Peyer's patch (tissue), 4 donors: Measurements from ENCODE around the gene PIK3R3.

Source experiments
- POLR2A ChIP-seq, 2 donors: fragments of 450-650 bp; IDR thresholded peaks; one replicate each; pipeline ENCODE4 v1.5.1; 2017; ENCODE audit warnings: antibody characterized with exemption in 2 of 2, mild to moderate bottlenecking in 2 of 2, moderate library complexity in 2 of 2
- TF ChIP-seq, protein P1 (sequence below), 6 experiments: fragments of 450-650 bp in 4 of 6; fragments of 200-600 bp in 2 of 6; sonication (generic) in 1 of 6; IDR thresholded peaks; one replicate each; pipeline ENCODE4 v1.5.1; 2017 to 2019; ENCODE audit warnings: antibody characterized with exemption in 6 of 6, mild to moderate bottlenecking in 3 of 6, moderate library complexity in 1 of 6

DNA sequence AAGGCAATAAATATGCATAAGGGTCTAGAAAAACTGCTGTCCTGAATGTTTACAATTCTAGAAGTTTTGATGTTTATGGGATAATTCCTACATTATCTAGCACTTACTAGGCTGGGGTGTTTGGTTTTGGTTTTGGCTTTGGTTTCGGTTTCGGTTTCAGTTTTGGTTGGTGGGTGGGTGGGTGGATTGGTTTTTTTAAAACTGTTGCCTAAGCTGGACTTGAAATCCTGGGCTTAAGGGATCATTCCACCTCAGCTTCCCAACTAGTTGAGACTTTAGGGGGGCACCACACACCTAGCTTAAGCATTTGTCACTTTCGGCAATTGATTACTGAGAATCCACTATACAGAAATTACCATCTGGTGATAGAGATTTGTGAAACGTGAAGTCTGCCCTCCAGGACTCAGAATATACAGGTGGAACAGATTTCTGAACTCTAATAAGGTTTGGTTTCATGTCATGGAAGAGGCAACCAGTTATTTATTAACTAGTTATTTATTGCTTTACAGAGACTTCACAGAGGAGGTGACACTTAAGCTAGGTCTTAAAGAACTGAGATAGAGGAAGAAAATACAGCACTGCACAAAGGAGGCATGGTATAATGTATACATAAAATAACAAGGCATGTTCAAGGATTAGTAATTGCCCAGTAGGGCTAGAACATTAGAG is 69.6 kb downstream of the PIK3R3 start:
- TF ChIP-seq, protein P1, sequence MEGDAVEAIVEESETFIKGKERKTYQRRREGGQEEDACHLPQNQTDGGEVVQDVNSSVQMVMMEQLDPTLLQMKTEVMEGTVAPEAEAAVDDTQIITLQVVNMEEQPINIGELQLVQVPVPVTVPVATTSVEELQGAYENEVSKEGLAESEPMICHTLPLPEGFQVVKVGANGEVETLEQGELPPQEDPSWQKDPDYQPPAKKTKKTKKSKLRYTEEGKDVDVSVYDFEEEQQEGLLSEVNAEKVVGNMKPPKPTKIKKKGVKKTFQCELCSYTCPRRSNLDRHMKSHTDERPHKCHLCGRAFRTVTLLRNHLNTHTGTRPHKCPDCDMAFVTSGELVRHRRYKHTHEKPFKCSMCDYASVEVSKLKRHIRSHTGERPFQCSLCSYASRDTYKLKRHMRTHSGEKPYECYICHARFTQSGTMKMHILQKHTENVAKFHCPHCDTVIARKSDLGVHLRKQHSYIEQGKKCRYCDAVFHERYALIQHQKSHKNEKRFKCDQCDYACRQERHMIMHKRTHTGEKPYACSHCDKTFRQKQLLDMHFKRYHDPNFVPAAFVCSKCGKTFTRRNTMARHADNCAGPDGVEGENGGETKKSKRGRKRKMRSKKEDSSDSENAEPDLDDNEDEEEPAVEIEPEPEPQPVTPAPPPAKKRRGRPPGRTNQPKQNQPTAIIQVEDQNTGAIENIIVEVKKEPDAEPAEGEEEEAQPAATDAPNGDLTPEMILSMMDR (IDR thresholded peaks at IDR 0.05), result no peak
- TF ChIP-seq POLR2A (IDR thresholded peaks at IDR 0.05), result peak in 1 of 2 donors; percentile 39
